ENCODE data around the gene PRKACB. TPM values are rescaled to one million over a fixed set of nuclear protein-coding genes. Genes with fewer than 3 reads are reported as not detected.

PRKACB gene
- total and polyA plus RNA-seq, 2 of the 8 experiments (the other 6 are each of a cell fraction or from before 2014, with no cell fraction given): 7.8 to 31.0 TPM

- TF ChIP-seq, protein P1, sequence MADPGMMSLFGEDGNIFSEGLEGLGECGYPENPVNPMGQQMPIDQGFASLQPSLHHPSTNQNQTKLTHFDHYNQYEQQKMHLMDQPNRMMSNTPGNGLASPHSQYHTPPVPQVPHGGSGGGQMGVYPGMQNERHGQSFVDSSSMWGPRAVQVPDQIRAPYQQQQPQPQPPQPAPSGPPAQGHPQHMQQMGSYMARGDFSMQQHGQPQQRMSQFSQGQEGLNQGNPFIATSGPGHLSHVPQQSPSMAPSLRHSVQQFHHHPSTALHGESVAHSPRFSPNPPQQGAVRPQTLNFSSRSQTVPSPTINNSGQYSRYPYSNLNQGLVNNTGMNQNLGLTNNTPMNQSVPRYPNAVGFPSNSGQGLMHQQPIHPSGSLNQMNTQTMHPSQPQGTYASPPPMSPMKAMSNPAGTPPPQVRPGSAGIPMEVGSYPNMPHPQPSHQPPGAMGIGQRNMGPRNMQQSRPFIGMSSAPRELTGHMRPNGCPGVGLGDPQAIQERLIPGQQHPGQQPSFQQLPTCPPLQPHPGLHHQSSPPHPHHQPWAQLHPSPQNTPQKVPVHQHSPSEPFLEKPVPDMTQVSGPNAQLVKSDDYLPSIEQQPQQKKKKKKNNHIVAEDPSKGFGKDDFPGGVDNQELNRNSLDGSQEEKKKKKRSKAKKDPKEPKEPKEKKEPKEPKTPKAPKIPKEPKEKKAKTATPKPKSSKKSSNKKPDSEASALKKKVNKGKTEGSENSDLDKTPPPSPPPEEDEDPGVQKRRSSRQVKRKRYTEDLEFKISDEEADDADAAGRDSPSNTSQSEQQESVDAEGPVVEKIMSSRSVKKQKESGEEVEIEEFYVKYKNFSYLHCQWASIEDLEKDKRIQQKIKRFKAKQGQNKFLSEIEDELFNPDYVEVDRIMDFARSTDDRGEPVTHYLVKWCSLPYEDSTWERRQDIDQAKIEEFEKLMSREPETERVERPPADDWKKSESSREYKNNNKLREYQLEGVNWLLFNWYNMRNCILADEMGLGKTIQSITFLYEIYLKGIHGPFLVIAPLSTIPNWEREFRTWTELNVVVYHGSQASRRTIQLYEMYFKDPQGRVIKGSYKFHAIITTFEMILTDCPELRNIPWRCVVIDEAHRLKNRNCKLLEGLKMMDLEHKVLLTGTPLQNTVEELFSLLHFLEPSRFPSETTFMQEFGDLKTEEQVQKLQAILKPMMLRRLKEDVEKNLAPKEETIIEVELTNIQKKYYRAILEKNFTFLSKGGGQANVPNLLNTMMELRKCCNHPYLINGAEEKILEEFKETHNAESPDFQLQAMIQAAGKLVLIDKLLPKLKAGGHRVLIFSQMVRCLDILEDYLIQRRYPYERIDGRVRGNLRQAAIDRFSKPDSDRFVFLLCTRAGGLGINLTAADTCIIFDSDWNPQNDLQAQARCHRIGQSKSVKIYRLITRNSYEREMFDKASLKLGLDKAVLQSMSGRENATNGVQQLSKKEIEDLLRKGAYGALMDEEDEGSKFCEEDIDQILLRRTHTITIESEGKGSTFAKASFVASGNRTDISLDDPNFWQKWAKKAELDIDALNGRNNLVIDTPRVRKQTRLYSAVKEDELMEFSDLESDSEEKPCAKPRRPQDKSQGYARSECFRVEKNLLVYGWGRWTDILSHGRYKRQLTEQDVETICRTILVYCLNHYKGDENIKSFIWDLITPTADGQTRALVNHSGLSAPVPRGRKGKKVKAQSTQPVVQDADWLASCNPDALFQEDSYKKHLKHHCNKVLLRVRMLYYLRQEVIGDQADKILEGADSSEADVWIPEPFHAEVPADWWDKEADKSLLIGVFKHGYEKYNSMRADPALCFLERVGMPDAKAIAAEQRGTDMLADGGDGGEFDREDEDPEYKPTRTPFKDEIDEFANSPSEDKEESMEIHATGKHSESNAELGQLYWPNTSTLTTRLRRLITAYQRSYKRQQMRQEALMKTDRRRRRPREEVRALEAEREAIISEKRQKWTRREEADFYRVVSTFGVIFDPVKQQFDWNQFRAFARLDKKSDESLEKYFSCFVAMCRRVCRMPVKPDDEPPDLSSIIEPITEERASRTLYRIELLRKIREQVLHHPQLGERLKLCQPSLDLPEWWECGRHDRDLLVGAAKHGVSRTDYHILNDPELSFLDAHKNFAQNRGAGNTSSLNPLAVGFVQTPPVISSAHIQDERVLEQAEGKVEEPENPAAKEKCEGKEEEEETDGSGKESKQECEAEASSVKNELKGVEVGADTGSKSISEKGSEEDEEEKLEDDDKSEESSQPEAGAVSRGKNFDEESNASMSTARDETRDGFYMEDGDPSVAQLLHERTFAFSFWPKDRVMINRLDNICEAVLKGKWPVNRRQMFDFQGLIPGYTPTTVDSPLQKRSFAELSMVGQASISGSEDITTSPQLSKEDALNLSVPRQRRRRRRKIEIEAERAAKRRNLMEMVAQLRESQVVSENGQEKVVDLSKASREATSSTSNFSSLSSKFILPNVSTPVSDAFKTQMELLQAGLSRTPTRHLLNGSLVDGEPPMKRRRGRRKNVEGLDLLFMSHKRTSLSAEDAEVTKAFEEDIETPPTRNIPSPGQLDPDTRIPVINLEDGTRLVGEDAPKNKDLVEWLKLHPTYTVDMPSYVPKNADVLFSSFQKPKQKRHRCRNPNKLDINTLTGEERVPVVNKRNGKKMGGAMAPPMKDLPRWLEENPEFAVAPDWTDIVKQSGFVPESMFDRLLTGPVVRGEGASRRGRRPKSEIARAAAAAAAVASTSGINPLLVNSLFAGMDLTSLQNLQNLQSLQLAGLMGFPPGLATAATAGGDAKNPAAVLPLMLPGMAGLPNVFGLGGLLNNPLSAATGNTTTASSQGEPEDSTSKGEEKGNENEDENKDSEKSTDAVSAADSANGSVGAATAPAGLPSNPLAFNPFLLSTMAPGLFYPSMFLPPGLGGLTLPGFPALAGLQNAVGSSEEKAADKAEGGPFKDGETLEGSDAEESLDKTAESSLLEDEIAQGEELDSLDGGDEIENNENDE (IDR thresholded peaks at IDR 0.05; ENCODE audit: insufficient replicate concordance, low read length): no peak
- no peak for TF ChIP-seq SAP30 (IDR thresholded peaks at IDR 0.05; ENCODE audit: insufficient read depth, insufficient replicate concordance, low read length)
Measured at GRCh38 chr1:84269306-84269705, 125.2 kb downstream of the PRKACB start (continued).

Data from H1 (cell line).